K562 (cell line): ENCODE data around the gene LIMS1. TPM values are rescaled to one million over a fixed set of nuclear protein-coding genes. Genes with fewer than 3 reads are reported as not detected.

Source experiments
- ATAC-seq: fragments of 200-7000 bp; cut with Tn5 transposase; 3 replicates; pipeline ENCODE4 v1.9.1; 2020; ENCODE audit warnings: moderate library complexity
- BruUV-seq: library from RNA; stranded (reverse); fragments of 400-500 nt; replicated peaks from 2 replicates; lab custom pipeline; 2021; lab: Mats Ljungman, UMichigan
- CTCF ChIA-PET: fragments of 300-600 bp; formaldehyde crosslinking; extraction: SDS; loops from one replicate; lab custom pipeline; 2021; ENCODE audit warnings: low intra/inter-chr PET ratio; lab: Yijun Ruan, JAX
- POLR2A ChIA-PET: fragments of 300-600, 350-650 bp; sonication (Branson Sonifier 250); formaldehyde crosslinking; extraction: SDS; loops from one replicate; lab custom pipeline; 2021; ENCODE audit warnings: antibody characterized with exemption, inconsistent platforms; lab: Yijun Ruan, JAX
- DNase-seq, 4 experiments: peaks; one replicate each; pipeline versions ENCODE4 v3.0.0 to v3.0.0-alpha.2; 2011 to 2018; ENCODE audit warnings: low spot score in 3 of 4, mixed read lengths in 3 of 4; ENCODE audit errors: extremely low read depth in 1 of 4
- FAIRE-seq: peaks from 2 replicates; lab custom pipeline; 2011; peaks lifted over from hg19 to GRCh38; lab: Jason Lieb, UNC
- H2AFZ ChIP-seq: 2 replicates; pipeline ENCODE4 v1.6.0; 2011; ENCODE audit warnings: low read depth, low read length, control low read depth, inconsistent platforms
- H3K27ac ChIP-seq: fragments of 200-600 bp; 3 replicates; pipeline ENCODE4 v1.8.0; 2011; ENCODE audit warnings: low read depth, mild to moderate bottlenecking, control low read depth, inconsistent platforms, low read length, moderate library complexity, mixed read lengths; ENCODE audit errors: extremely low read depth
- H3K27me3 ChIP-seq, 2 experiments: fragments of 300-600 bp in 1 of 2; 2 replicates in 1 of 2; 3 replicates in 1 of 2; pipeline versions ENCODE4 v1.6.0 to v1.8.0; 2011; ENCODE audit warnings: inconsistent platforms in 2 of 2, low read length in 2 of 2, mild to moderate bottlenecking in 1 of 2, mixed read lengths in 1 of 2, moderate library complexity in 1 of 2; ENCODE audit not compliant: control insufficient read depth in 2 of 2, insufficient read depth in 2 of 2
- H3K36me3 ChIP-seq: fragments of 300-600 bp; 3 replicates; pipeline ENCODE4 v1.8.0; 2011; ENCODE audit warnings: mild to moderate bottlenecking, low read length, inconsistent platforms; ENCODE audit not compliant: control insufficient read depth, insufficient read depth
- H3K4me1 ChIP-seq, 2 experiments: fragments of 200-600 bp in 1 of 2; replicated peaks in 1 of 2; 2 replicates in 1 of 2; 3 replicates in 1 of 2; pipeline versions ENCODE4 v1.5.1 to v1.8.0; 2011; ENCODE audit warnings: inconsistent platforms in 2 of 2, low read length in 2 of 2, mild to moderate bottlenecking in 1 of 2, mixed read lengths in 1 of 2, moderate library complexity in 1 of 2; ENCODE audit not compliant: control insufficient read depth in 2 of 2, insufficient read depth in 2 of 2
- H3K4me2 ChIP-seq: 2 replicates; pipeline ENCODE4 v1.6.1; 2011; ENCODE audit warnings: low read length, control low read depth, inconsistent platforms, mixed read lengths; ENCODE audit not compliant: insufficient read depth
- H3K4me3 ChIP-seq: fragments of 200-600 bp; sonication (generic), shearing (Covaris generic); 2 replicates; pipeline ENCODE4 v1.5.1; 2016; ENCODE audit warnings: control low read depth, inconsistent platforms
- H3K79me2 ChIP-seq: fragments of 200-600 bp; 3 replicates; pipeline ENCODE4 v1.8.0; 2011; ENCODE audit warnings: low read length, inconsistent platforms; ENCODE audit not compliant: control insufficient read depth, insufficient read depth
- H3K9ac ChIP-seq, 2 experiments: 2 replicates each; pipeline versions ENCODE4 v1.6.0 to v1.6.1; 2011; ENCODE audit warnings: low read depth in 2 of 2, low read length in 2 of 2, control low read depth in 1 of 2, inconsistent platforms in 1 of 2, mild to moderate bottlenecking in 1 of 2, mixed read lengths in 1 of 2; ENCODE audit not compliant: insufficient read depth in 1 of 2
- H3K9me1 ChIP-seq: one replicate; pipeline ENCODE4 v1.6.0; 2011; ENCODE audit warnings: inconsistent platforms, mild to moderate bottlenecking, low read length, moderate library complexity; ENCODE audit not compliant: control insufficient read depth, insufficient read depth
- H3K9me3 ChIP-seq: replicated peaks from 2 replicates; pipeline ENCODE4 v1.5.1; 2011; ENCODE audit warnings: low read depth, low read length, inconsistent platforms; ENCODE audit not compliant: control insufficient read depth, insufficient read depth
- H4K20me1 ChIP-seq: replicated peaks from 2 replicates; pipeline ENCODE4 v1.6.1; 2011; ENCODE audit warnings: low read length, inconsistent platforms, mixed read lengths; ENCODE audit not compliant: control insufficient read depth, insufficient read depth
- ARID3A ChIP-seq: IDR thresholded peaks from 2 replicates; pipeline ENCODE4 v1.6.1; 2012; ENCODE audit warnings: low read depth, low read length, improper control_type of control experiment, borderline replicate concordance
- CEBPB ChIP-seq: fragments of 450-650 bp; IDR thresholded peaks from 2 replicates; pipeline ENCODE4 v1.6.1; 2016; ENCODE audit warnings: missing genetic modification characterization, missing compliant biosample characterization
- EHMT2 ChIP-seq: fragments of 450-650 bp; IDR thresholded peaks from 2 replicates; pipeline ENCODE4 v1.6.1; 2018; ENCODE audit warnings: antibody characterized with exemption
- FOSL1 ChIP-seq: fragments of 200-800 bp; sonication (Bioruptor generic); conservative IDR thresholded peaks from 2 replicates; pipeline ENCODE4 v1.6.1; 2016; ENCODE audit warnings: missing genetic modification characterization, missing compliant biosample characterization
- LARP7 ChIP-seq: fragments of 450-650 bp; IDR thresholded peaks from 2 replicates; pipeline ENCODE4 v1.6.1; 2016
- MTA2 ChIP-seq: fragments of 450-650 bp; IDR thresholded peaks from 2 replicates; pipeline ENCODE4 v1.6.1; 2016; ENCODE audit warnings: low read depth
- TRIM24 ChIP-seq, 2 experiments: fragments of 450-650 bp; IDR thresholded peaks; 2 replicates each; pipeline ENCODE4 v1.6.1; 2016
- ZMIZ1 ChIP-seq, 2 experiments: fragments of 150-350 bp in 1 of 2; IDR thresholded peaks; 2 replicates each; pipeline ENCODE4 v1.6.1; 2012 to 2016; ENCODE audit warnings: low read depth in 2 of 2, low read length in 2 of 2, mild to moderate bottlenecking in 1 of 2, moderate library complexity in 1 of 2
- ZNF197 ChIP-seq: fragments of 200-800 bp; sonication (Bioruptor generic); IDR thresholded peaks from 2 replicates; pipeline ENCODE4 v1.6.1; 2016; ENCODE audit warnings: low read depth, missing genetic modification characterization, missing compliant biosample characterization
- ZNF263 ChIP-seq: sonication (generic); formaldehyde crosslinking; IDR thresholded peaks from 2 replicates; pipeline ENCODE4 v1.8.0; 2022; ENCODE audit warnings: mild to moderate bottlenecking, missing genetic modification reagents, borderline replicate concordance
- WGBS: fragments of 100-300 bp; shearing (Covaris generic); methylation state at CpG from one replicate; pipeline ENCODE4 v1.1.6; 2016; ENCODE audit warnings: low coverage, mixed read lengths; ENCODE audit not compliant: insufficient coverage; ENCODE audit errors: missing lambda C conversion rate; 5-methylcytosine and 5-hydroxymethylcytosine counted together
- in situ Hi-C: fragments of 300-500 bp; cut with MboI; formaldehyde crosslinking; loops from 4 replicates; pipeline ENCODE4 v1.15.0; 2018; ENCODE audit warnings: inconsistent platforms, mixed read lengths
- intact Hi-C: fragments of 100-400 bp; cut with micrococcal nuclease; formaldehyde crosslinking; loops from 2 replicates; pipeline ENCODE4 v1.14.2; 2022
- polyA plus RNA-seq, 8 experiments: library from polyadenylated mRNA; depleted of rRNA in 4 of 8; stranded (reverse) in 5 of 8; unstranded in 3 of 8; fragments of >200 nt; fragmentation: Nextera tagmentation in 2 of 8; fragmentation: Illumina TruSeq in 1 of 8; extraction: Ambion mirVana in 2 of 8; extraction: Trizol in 1 of 8; gene quantifications; 2 replicates each; pipeline versions ENCODE4 v1.2.1 to v1.2.3, GENCODE V29; 2011 to 2014; ENCODE audit warnings: inconsistent platforms in 1 of 8, missing spikeins in 1 of 8
- total RNA-seq, 7 experiments: library from RNA; depleted of rRNA in 6 of 7; stranded (reverse); fragments of >200 nt in 6 of 7; fragmentation: Illumina TruSeq in 2 of 7; extraction: Trizol in 2 of 7; gene quantifications; 2 replicates each; pipeline versions ENCODE4 v1.2.1 to v1.2.3, GENCODE V29; 2011 to 2021; ENCODE audit warnings: low replicate concordance in 1 of 7

The LIMS1 gene
- total and polyA plus RNA-seq, 9 of the 15 experiments (the other 6 are each of a cell fraction or from before 2014, with no cell fraction given), result 52.8 to 134 (median 81.0) TPM

GRCh38 chr2:108586116-108586515, 51.8 kb downstream of the LIMS1 start:
- Histone ChIP-seq H3K4me1 (peaks cover 16 to 28% of the 10 kb centered on the region in 2 experiments; a peak in 4 of 5 replicates), H3K27me3 (no peaks in the 10 kb centered on the region), H3K79me2 (peaks cover 79% of the 10 kb centered on the region), H3K36me3 (no peaks in the 10 kb centered on the region; the same call in 2 of the 3 replicates), H3K9me3 (no peaks in the 10 kb centered on the region), H3K9ac (no peak overlapping the region), H3K4me2 (no peak overlapping the region), H3K27ac (no peak overlapping the region), H3K4me3 (no peak overlapping the region), H3K9me1 (no peaks in the 10 kb centered on the region), H4K20me1 (no peaks in the 10 kb centered on the region), H2AFZ (no peak overlapping the region)
- ChIA-PET CTCF (no interaction called here), POLR2A (interaction anchor here (0.7 to 0.8 kb wide), 3 partner anchors 9 to 182 kb away, joined by 3 read pairs; no protein-coding TSS in a partner anchor)
- in situ Hi-C loops, result loop anchor here (10.0 to 25.0 kb wide), 2 partner anchors 361 to 649 kb away; no protein-coding TSS in a partner anchor
- no peak for ATAC-seq
- no TSS peak for BruUV-seq
- FAIRE-seq, result no peak
- TF ChIP-seq CEBPB (tag) (peak; percentile 48), FOSL1 (tag) (0 out of 2 replicates have a peak, but pooled peaks have one; percentile 13), TRIM24 (IDR thresholded peaks at IDR 0.05) (no peak)
- DNase-seq, result no peak
- intact Hi-C loops, result loop anchor here (5.0 kb wide), 1 partner anchor 49 kb away; no protein-coding TSS in a partner anchor
- 63% methylated on average over 3 of the region's 7 CpGs for WGBS

DNA sequence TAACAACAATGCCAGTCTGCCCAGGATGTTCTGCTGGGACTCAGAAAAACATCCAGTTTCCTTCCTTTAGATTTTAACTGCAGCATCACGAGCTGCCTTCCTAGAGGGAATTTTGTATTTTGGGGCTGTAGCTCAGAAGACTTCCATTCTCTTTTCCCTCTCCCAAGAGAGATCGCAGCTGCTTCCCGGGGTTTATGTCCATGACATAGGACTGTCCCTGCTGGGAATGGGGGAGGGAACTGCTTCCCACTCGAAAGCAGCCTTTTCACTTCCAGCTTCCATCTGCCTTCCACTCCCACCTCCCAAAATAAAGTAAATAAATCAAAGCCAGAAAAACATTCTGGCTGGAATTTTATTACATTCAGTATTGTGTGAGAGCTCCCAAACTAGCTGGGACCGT, 52.4 kb downstream of the LIMS1 start:
- Histone ChIP-seq H3K4me3 (no peak overlapping the region), H3K4me2 (no peak overlapping the region; the same call in 1 of the 2 replicates), H3K4me1 (peaks cover 19 to 32% of the 10 kb centered on the region in 2 experiments; a peak in 4 of 5 replicates), H3K27me3 (no peaks in the 10 kb centered on the region), H3K79me2 (peaks cover 84% of the 10 kb centered on the region), H3K9me1 (no peaks in the 10 kb centered on the region), H3K9me3 (no peaks in the 10 kb centered on the region), H2AFZ (no peak overlapping the region), H4K20me1 (no peaks in the 10 kb centered on the region), H3K27ac (peak overlapping the region; percentile 86; the same call in 2 of the 3 replicates), H3K36me3 (no peaks in the 10 kb centered on the region; the same call in 2 of the 3 replicates), H3K9ac (peak overlapping the region in 1 of 2 experiments; percentile 31; a peak in 1 of 4 replicates)
- intact Hi-C loops (loop anchor here (5.0 kb wide), 1 partner anchor 49 kb away; no protein-coding TSS in a partner anchor), in situ Hi-C loops (loop anchor here (10.0 to 25.0 kb wide), 2 partner anchors 362 to 649 kb away; no protein-coding TSS in a partner anchor)
- ChIA-PET POLR2A (interaction anchor here (0.7 to 0.8 kb wide), 2 partner anchors 38 to 182 kb away, joined by 3 read pairs; no protein-coding TSS in a partner anchor), CTCF (no interaction called here)
- BruUV-seq, result no TSS peak
- no peak for ATAC-seq
- FAIRE-seq, result no peak
- 60% methylated on average over 5 of the region's 5 CpGs for WGBS
- DNase-seq, result no peak
- no peak for TF ChIP-seq MTA2
- no peak for TF ChIP-seq EHMT2
- no peak for TF ChIP-seq ZNF197 (CRISPR knock-in tag)
- no peak for TF ChIP-seq ARID3A
- no peak for TF ChIP-seq ZMIZ1 (IDR thresholded peaks at IDR 0.05; ENCODE audit: low read depth in 2 of 2, low read length in 2 of 2)
- no peak for TF ChIP-seq ZNF263 (CRISPR knock-in tag)
- no peak for TF ChIP-seq LARP7
